ENCODE measurements around the gene MSTN. TPM values are rescaled to one million over a fixed set of nuclear protein-coding genes. Genes with fewer than 3 reads are reported as not detected.
"Not testable (repeated sequence)": the region's sequence is repeated elsewhere in the genome, so short reads cannot be mapped to it uniquely, and the experiment has no call there.

Gene MSTN
- total RNA-seq, 1 donor from 2014 or later, result 0.22 TPM

- H3K9me3 Mint-ChIP-seq, result peaks cover 4% of the 10 kb centered on the region
- H3K27ac Mint-ChIP-seq, result no peak overlapping the region
These were observed 30.4 kb downstream of the MSTN start for GRCh38 chr2:190031969-190032618.

GRCh38 chr2:190023860-190024259, 38.7 kb downstream of the MSTN start:
- Mint-ChIP-seq H3K4me1 (no peaks in the 10 kb centered on the region), H3K9me3 (peaks cover under 1% of the 10 kb centered on the region), H3K36me3 (no peaks in the 10 kb centered on the region), H3K27ac (no peak overlapping the region), H3K4me3 (no peak overlapping the region), H3K27me3 (ENCODE audit: low read depth) (peaks cover 39% of the 10 kb centered on the region)
- no peak for DNase-seq (ENCODE audit: low spot score in 2 of 2, unreplicated experiment in 2 of 2)
- peak; percentile 49 for TF ChIP-seq CTCF (IDR thresholded peaks at IDR 0.05; ENCODE audit: unreplicated experiment)

More at GRCh38 chr2:190031969-190032618, 30.4 kb downstream of the MSTN start:
- no peak for DNase-seq (ENCODE audit: low spot score in 2 of 2, unreplicated experiment in 2 of 2)
- H3K27me3 Mint-ChIP-seq (ENCODE audit: low read depth), result peaks cover 23% of the 10 kb centered on the region
- no peak overlapping the region for H3K4me3 Mint-ChIP-seq
- H3K4me1 Mint-ChIP-seq, result peaks cover 19% of the 10 kb centered on the region
- no peak for TF ChIP-seq CTCF (IDR thresholded peaks at IDR 0.05; ENCODE audit: unreplicated experiment)
- H3K36me3 Mint-ChIP-seq, result no peaks in the 10 kb centered on the region

- TF ChIP-seq CTCF (IDR thresholded peaks at IDR 0.05; ENCODE audit: unreplicated experiment), result no peak
- no peaks in the 10 kb centered on the region for H3K4me1 Mint-ChIP-seq
- no peak overlapping the region for H3K27ac Mint-ChIP-seq
- H3K9me3 Mint-ChIP-seq, result peaks cover 31% of the 10 kb centered on the region
- H3K27me3 Mint-ChIP-seq (ENCODE audit: low read depth), result peaks cover 24% of the 10 kb centered on the region
- DNase-seq (ENCODE audit: low spot score in 2 of 2, unreplicated experiment in 2 of 2), result no peak
- H3K4me3 Mint-ChIP-seq, result no peak overlapping the region
- H3K36me3 Mint-ChIP-seq, result peaks cover 6% of the 10 kb centered on the region
These were observed 41.8 kb downstream of the MSTN start for GRCh38 chr2:190020720-190021119.

- Mint-ChIP-seq H3K27ac (no peak overlapping the region), H3K36me3 (peaks cover 9% of the 10 kb centered on the region), H3K4me1 (no peaks in the 10 kb centered on the region), H3K27me3 (ENCODE audit: low read depth) (peaks cover 16% of the 10 kb centered on the region), H3K4me3 (no peak overlapping the region), H3K9me3 (peaks cover 51% of the 10 kb centered on the region)
- no peak for DNase-seq (ENCODE audit: low spot score in 2 of 2, unreplicated experiment in 2 of 2)
- no peak for TF ChIP-seq CTCF (IDR thresholded peaks at IDR 0.05; ENCODE audit: unreplicated experiment)
These were observed 44.7 kb downstream of the MSTN start for GRCh38 chr2:190017837-190018236.

GRCh38 chr2:190015969-190016368, 46.6 kb downstream of the MSTN start:
- not testable (repeated sequence) for H3K36me3 Mint-ChIP-seq; H3K4me3 Mint-ChIP-seq; H3K27me3 Mint-ChIP-seq (ENCODE audit: low read depth); H3K27ac Mint-ChIP-seq; DNase-seq (ENCODE audit: low spot score in 2 of 2, unreplicated experiment in 2 of 2); H3K4me1 Mint-ChIP-seq
- H3K9me3 Mint-ChIP-seq, result peaks cover 61% of the 10 kb centered on the region
